K562 (cell line): ENCODE data around the gene IL27RA.
A peak's percentile ranks its signal among the peaks of the same experiment; 100 is the strongest.

Experiments
- CREB5 ChIP-seq: fragments of 250-450 bp; sonication (Bioruptor Pico); IDR thresholded peaks from 2 replicates; pipeline ENCODE4 v1.5.0; 2020; ENCODE audit warnings: mild to moderate bottlenecking
- CTCF ChIP-seq, 3 experiments: IDR thresholded peaks in 2 of 3; conservative IDR thresholded peaks in 1 of 3; 2 replicates each; pipeline ENCODE4 v1.5.1; 2011 to 2012; ENCODE audit warnings: low read length in 3 of 3, mild to moderate bottlenecking in 3 of 3, control low read depth in 2 of 3, improper control_type of control experiment in 1 of 3, inconsistent platforms in 1 of 3, low read depth in 1 of 3, mixed read lengths in 1 of 3, moderate library complexity in 1 of 3; ENCODE audit not compliant: insufficient read depth in 2 of 3
- E2F3 ChIP-seq: fragments of 250-450 bp; sonication (Bioruptor Pico); IDR thresholded peaks from 2 replicates; pipeline ENCODE4 v1.4.0; 2020; ENCODE audit warnings: mild to moderate bottlenecking
- FOXM1 ChIP-seq, 2 experiments: fragments of 450-650 bp in 1 of 2; sonication (generic) in 1 of 2; formaldehyde crosslinking in 1 of 2; IDR thresholded peaks; 2 replicates each; pipeline versions ENCODE4 v1.6.1 to v1.9.0; 2017 to 2022; ENCODE audit warnings: low read depth in 2 of 2, mild to moderate bottlenecking in 2 of 2, missing genetic modification reagents in 1 of 2, moderate library complexity in 1 of 2
- MAX ChIP-seq: sonication (generic); formaldehyde crosslinking; IDR thresholded peaks from 2 replicates; pipeline ENCODE4 v1.9.0; 2022; ENCODE audit warnings: mild to moderate bottlenecking, missing genetic modification reagents
- SIRT6 ChIP-seq: IDR thresholded peaks from one replicate; pipeline ENCODE4 v1.6.1; 2012; ENCODE audit warnings: low read depth, mild to moderate bottlenecking, control low read depth, inconsistent platforms, low read length, moderate library complexity
- SP1 ChIP-seq: sonication (generic); formaldehyde crosslinking; IDR thresholded peaks from 2 replicates; pipeline ENCODE4 v1.8.1; 2022; ENCODE audit warnings: mild to moderate bottlenecking, missing genetic modification reagents

DNA sequence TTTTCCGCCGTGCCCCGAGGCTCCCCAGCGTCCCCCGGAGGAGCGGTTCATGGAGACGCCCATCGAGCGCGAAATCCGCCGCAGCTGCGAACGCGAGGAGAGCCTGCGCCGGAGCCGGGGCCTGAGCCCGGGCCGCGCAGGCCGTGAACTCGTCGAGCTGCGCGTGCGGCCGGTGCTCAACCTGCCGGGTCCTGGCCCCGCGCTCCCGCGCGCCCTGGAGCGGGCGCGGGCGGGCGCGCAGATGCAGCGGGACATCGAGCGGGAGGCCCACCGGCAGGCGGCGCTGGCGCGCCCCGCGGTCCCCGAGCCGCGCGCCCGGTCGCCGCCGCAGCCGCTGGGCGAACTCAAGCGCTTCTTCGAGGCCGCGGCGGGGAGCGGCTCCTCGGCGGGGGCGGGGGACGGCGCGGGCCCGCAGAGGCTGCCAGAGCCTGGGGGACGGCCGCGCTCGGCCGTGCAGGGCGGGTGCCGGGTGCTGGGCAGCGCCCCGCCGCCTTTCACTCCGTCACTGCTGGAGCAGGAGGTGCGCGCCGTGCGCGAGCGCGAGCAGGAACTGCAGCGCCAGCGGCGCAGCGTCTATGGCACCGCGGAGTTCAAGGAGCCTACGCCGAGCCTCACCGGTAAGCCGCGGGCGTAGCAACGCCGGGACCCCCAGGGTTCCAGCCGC is 41.8 kb downstream of the IL27RA start:
- TF ChIP-seq E2F3 (CRISPR knock-in tag), result no peak
- TF ChIP-seq CTCF (IDR thresholded peaks at IDR 0.05 in 2 of 3, conservative IDR thresholded peaks at IDR 0.05 in 1 of 3; ENCODE audit: insufficient read depth in 2 of 3, low read depth in 1 of 3, low read length in 3 of 3), result peak; percentile 17 to 88 (median 75); a peak in 5 of 6 replicates
- no peak for TF ChIP-seq FOXM1 (IDR thresholded peaks at IDR 0.05; ENCODE audit: low read depth)
- no peak for TF ChIP-seq FOXM1 (CRISPR knock-in tag; IDR thresholded peaks at IDR 0.05; ENCODE audit: low read depth)
- TF ChIP-seq SP1, result no peak
- TF ChIP-seq SIRT6, result no peak
- peak; percentile 42 for TF ChIP-seq MAX (CRISPR knock-in tag)
- TF ChIP-seq CREB5 (CRISPR knock-in tag), result no peak
